ENCODE results near the gene TEX14.
A peak's percentile ranks its signal among the peaks of the same experiment; 100 is the strongest.

TEX14 gene

GRCh38 chr17:58517928-58518609 is 173.8 kb downstream of the TEX14 start:
- peak; percentile 99 for DNase-seq (ENCODE audit: low spot score)

- DNase-seq (ENCODE audit: low spot score): no peak
Measured at GRCh38 chr17:58517378-58517927, 174.4 kb downstream of the TEX14 start.

GRCh38 chr17:58516644-58517377 is 175.0 kb downstream of the TEX14 start:
- DNase-seq (ENCODE audit: low spot score): no peak

- no peak for DNase-seq (ENCODE audit: low spot score)
Measured at GRCh38 chr17:58515286-58515685, 176.6 kb downstream of the TEX14 start.

DNA sequence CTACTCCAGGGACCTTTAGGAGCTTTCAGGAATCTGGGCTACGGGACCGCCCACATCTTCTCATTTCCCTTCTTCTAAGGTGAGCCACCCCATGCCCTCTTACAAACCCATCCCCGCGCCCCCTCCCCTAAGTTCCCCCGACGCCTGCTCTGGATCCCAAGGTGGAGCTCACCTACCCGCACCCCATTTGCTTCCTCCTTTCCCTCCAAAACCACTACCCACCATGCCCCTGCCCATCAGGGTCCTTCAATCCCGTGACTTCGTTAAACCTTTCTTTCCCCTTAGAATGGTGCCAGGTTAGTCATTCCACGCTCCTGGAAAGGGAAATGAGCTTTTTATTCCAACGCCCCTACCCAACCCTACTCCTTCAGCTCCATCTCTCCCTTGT is 177.1 kb downstream of the TEX14 start:
- DNase-seq (ENCODE audit: low spot score): no peak

DNA sequence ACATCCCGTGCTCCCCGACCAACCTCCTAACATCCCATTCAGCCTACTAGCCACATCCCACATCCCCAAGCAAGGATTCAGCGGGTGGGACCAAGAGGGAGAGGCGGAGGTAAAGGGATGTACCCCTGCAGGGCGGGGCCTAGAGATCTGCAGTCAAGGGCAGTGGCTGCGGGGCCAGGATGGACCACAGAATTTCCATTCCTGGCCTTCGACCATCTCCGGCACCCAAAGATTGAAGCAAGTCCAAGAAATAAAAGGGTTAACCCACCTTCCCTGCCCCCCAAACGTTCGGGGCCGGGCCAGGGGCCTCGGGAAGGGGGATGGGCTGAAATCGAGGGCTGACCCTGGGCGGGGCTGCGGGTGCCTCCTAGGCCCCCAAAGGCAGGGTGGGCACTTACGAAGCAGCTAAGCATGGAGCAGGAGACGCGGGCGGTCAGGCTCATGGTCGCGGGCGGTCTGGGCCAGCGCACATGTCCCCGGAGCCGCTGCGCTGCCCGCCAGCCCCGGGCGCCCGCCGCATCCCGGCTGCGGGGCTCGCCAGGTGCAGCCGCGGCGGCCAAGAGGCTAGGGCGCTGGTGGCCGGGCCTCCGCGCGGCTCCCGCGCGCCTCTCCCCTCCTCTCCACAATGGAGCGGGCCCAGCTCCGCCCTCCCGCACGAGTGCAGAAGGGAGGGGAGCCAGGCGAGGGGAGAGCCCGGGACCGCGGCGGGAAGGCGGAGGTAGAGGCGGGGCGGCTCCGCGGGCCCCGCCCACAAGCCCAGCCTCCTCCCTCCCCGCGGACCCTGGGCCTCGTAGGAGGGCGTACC is 177.7 kb downstream of the TEX14 start, which contains the start of gene MTMR4:
MTMR4 (minus strand) TSS at position 674 of the 805 bp plus-strand sequence; CDS start at position 443, 231 bp downstream.
- DNase-seq (ENCODE audit: low spot score): peak; percentile 95

- DNase-seq (ENCODE audit: low spot score): no peak
Measured at GRCh38 chr17:58513267-58513964, 178.4 kb downstream of the TEX14 start.

GRCh38 chr17:58510075-58510474 is 181.8 kb downstream of the TEX14 start:
- DNase-seq (ENCODE audit: low spot score): no peak

DNA sequence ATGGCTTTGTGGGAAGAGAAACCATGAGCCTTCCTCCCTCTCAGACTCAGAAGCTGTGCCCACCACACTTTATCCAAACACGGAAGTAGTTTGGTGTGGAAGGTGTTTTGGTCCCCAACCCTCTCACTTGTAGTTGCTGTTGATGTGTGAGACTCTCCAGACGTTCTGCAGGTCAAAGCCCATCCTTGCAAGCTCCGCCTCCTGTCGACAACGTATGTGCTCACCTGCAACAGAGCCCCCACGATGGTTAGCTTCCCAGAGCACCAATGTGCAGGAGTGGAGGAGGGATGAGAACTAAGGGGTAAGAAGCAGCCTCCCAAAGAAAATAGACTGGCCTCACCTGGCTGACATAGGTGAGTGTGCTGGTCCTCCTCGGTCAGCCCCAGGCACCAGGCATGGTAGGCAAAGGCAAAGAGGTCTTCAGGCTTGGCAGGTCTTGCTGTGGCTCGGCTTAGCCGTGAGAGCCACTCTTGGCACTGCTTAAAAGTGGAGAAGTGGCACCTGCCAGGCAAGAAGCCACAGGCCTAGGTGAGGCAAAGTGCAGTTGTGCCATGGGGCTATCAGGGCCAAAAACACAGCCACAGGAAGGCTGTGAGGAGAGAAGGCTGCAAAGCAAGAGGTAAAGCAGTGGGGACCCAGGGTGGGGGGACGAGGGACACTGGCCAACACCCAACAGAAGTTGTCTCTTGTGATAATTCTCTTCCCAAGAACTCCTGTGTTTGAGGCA is 183.3 kb downstream of the TEX14 start:
- no peak for DNase-seq (ENCODE audit: low spot score)

DNA sequence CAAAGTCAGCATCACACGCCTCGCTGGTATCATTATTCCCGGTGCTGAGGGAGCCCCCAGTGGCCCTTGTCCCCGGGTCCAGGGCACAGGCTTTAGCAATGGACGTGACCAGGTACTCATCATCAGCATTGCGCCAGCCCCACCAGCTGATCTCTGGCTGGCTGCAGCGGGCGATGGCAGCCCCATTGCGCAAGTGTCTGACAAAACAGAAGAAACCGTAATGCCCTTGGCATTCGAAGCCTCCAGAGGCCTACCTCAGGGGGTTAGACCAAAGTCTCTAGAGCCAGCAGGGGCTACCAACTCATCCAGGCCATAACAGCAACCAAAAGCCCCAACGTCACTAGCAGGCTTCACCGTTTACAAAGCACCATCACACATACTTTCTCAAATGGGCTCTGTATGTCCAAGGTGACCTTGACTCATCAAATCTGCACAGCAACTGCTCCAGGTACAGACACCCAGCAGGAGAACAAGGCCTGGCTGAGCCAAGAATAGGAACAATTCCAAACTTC is 184.7 kb downstream of the TEX14 start:
- DNase-seq (ENCODE audit: low spot score): no peak
